WTC11 (cell line): Measurements from ENCODE around the gene FHIT. TPM values are rescaled to one million over a fixed set of nuclear protein-coding genes. Genes with fewer than 3 reads are reported as not detected.
A peak's percentile ranks its signal among the peaks of the same experiment; 100 is the strongest.

Experiments used
- ATAC-seq: fragments of 200-7000 bp; cut with Tn5 transposase; 2 replicates; pipeline ENCODE4 v1.10.0; 2021; ENCODE audit warnings: mild to moderate bottlenecking, moderate library complexity
- CTCF ChIA-PET: fragments of 300-600 bp; sonication (Branson Sonifier 250); formaldehyde crosslinking; loops from one replicate; lab custom pipeline; 2021; ENCODE audit warnings: antibody characterized with exemption; lab: Charles Lee
- POLR2A ChIA-PET: fragments of 350-600 bp; sonication (Branson Sonifier 250); formaldehyde crosslinking; loops from one replicate; lab custom pipeline; 2021; ENCODE audit warnings: antibody characterized with exemption; lab: Charles Lee
- DNase-seq: peaks from one replicate; pipeline ENCODE4 v3.0.0; 2021; ENCODE audit warnings: low spot score
- H3K27ac Mint-ChIP-seq: 2 replicates; pipeline ENCODE4 v1.8.0; 2021; ENCODE audit warnings: mixed read lengths
- H3K27me3 Mint-ChIP-seq: 2 replicates; pipeline ENCODE4 v1.8.0; 2021; ENCODE audit warnings: low read depth, mild to moderate bottlenecking, moderate library complexity, mixed read lengths
- H3K36me3 Mint-ChIP-seq: 2 replicates; pipeline ENCODE4 v1.8.0; 2021; ENCODE audit warnings: mixed read lengths
- H3K4me1 Mint-ChIP-seq: 2 replicates; pipeline ENCODE4 v1.8.0; 2022; ENCODE audit warnings: mixed read lengths
- H3K4me3 Mint-ChIP-seq: 2 replicates; pipeline ENCODE4 v1.8.0; 2021; ENCODE audit warnings: mild to moderate bottlenecking, moderate library complexity, mixed read lengths
- H3K9me3 Mint-ChIP-seq: 2 replicates; pipeline ENCODE4 v1.8.0; 2021; ENCODE audit warnings: mixed read lengths
- ELF4 ChIP-seq: sonication (generic); formaldehyde crosslinking; IDR thresholded peaks from 2 replicates; pipeline ENCODE4 v1.8.1; 2022; ENCODE audit warnings: low read depth, mild to moderate bottlenecking, moderate library complexity, missing genetic modification reagents
- IRF2 ChIP-seq: sonication (generic); formaldehyde crosslinking; IDR thresholded peaks from 2 replicates; pipeline ENCODE4 v1.8.0; 2022; ENCODE audit warnings: low read depth, missing genetic modification reagents, borderline replicate concordance
- MXD4 ChIP-seq: fragments of 250-450 bp; sonication (Bioruptor Pico); IDR thresholded peaks from 2 replicates; pipeline ENCODE4 v1.8.0; 2021; ENCODE audit warnings: mild to moderate bottlenecking, moderate library complexity, borderline replicate concordance
- PRRX2 ChIP-seq: fragments of 250-450 bp; sonication (Bioruptor Pico); IDR thresholded peaks from 2 replicates; pipeline ENCODE4 v1.8.0; 2021; ENCODE audit warnings: mild to moderate bottlenecking
- TEAD1 ChIP-seq: sonication (generic); formaldehyde crosslinking; IDR thresholded peaks from 2 replicates; pipeline ENCODE4 v1.8.0; 2022; ENCODE audit warnings: mild to moderate bottlenecking, missing genetic modification reagents
- ZNF121 ChIP-seq: sonication (generic); formaldehyde crosslinking; IDR thresholded peaks from 2 replicates; pipeline ENCODE4 v1.8.0; 2023; ENCODE audit warnings: missing genetic modification reagents
- ZNF423 ChIP-seq: fragments of 250-450 bp; sonication (Bioruptor Pico); IDR thresholded peaks from 2 replicates; pipeline ENCODE4 v2.1.2; 2022; ENCODE audit warnings: mild to moderate bottlenecking, moderate library complexity
- total RNA-seq: library from RNA; stranded (reverse); gene quantifications from 3 replicates; pipeline ENCODE4 v1.2.3, GENCODE V29; 2021
- TF ChIP-seq, protein P1 (sequence below): sonication (generic); formaldehyde crosslinking; IDR thresholded peaks from 2 replicates; pipeline ENCODE4 v1.8.0; 2023; ENCODE audit warnings: missing genetic modification reagents, mild to moderate bottlenecking, borderline replicate concordance
- TF ChIP-seq, protein P2 (sequence below): fragments of 250-450 bp; sonication (Bioruptor Pico); conservative IDR thresholded peaks from 2 replicates; pipeline ENCODE4 v1.9.0; 2021; ENCODE audit warnings: mild to moderate bottlenecking
- TF ChIP-seq, protein P3 (sequence below): sonication (generic); formaldehyde crosslinking; IDR thresholded peaks from 2 replicates; pipeline ENCODE4 v1.8.1; 2022; ENCODE audit warnings: low read depth, mild to moderate bottlenecking, moderate library complexity, missing genetic modification reagents, borderline replicate concordance
- TF ChIP-seq, protein P4 (sequence below): fragments of 250-450 bp; sonication (Bioruptor Pico); IDR thresholded peaks from 2 replicates; pipeline ENCODE4 v2.1.2; 2022; ENCODE audit warnings: mild to moderate bottlenecking, moderate library complexity
- TF ChIP-seq, protein P5 (sequence below): sonication (generic); formaldehyde crosslinking; IDR thresholded peaks from 2 replicates; pipeline ENCODE4 v1.8.0; 2023; ENCODE audit warnings: mild to moderate bottlenecking, missing genetic modification reagents

Gene FHIT
- total RNA-seq, 1 experiment from 2014 or later, result 2.6 TPM

DNA sequence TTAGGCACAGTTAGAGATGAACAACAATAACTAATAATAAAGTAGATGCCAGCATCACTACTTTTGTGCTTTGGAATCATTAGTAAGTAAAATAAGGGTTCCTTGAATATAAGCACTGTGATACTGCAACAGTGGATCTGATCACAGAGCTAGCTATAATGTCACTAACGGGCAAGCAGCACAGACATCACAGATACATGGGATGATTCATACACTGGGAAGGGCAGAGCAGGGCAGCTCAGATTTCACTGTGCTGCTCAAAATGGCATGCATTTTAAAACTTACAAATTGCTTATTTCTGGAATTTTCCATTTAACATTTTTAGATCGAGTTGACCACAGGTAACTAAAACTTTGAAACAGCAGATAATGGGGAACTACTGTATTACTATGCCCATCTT lies 476.6 kb downstream of the FHIT start (continued):
- TF ChIP-seq, protein P1, sequence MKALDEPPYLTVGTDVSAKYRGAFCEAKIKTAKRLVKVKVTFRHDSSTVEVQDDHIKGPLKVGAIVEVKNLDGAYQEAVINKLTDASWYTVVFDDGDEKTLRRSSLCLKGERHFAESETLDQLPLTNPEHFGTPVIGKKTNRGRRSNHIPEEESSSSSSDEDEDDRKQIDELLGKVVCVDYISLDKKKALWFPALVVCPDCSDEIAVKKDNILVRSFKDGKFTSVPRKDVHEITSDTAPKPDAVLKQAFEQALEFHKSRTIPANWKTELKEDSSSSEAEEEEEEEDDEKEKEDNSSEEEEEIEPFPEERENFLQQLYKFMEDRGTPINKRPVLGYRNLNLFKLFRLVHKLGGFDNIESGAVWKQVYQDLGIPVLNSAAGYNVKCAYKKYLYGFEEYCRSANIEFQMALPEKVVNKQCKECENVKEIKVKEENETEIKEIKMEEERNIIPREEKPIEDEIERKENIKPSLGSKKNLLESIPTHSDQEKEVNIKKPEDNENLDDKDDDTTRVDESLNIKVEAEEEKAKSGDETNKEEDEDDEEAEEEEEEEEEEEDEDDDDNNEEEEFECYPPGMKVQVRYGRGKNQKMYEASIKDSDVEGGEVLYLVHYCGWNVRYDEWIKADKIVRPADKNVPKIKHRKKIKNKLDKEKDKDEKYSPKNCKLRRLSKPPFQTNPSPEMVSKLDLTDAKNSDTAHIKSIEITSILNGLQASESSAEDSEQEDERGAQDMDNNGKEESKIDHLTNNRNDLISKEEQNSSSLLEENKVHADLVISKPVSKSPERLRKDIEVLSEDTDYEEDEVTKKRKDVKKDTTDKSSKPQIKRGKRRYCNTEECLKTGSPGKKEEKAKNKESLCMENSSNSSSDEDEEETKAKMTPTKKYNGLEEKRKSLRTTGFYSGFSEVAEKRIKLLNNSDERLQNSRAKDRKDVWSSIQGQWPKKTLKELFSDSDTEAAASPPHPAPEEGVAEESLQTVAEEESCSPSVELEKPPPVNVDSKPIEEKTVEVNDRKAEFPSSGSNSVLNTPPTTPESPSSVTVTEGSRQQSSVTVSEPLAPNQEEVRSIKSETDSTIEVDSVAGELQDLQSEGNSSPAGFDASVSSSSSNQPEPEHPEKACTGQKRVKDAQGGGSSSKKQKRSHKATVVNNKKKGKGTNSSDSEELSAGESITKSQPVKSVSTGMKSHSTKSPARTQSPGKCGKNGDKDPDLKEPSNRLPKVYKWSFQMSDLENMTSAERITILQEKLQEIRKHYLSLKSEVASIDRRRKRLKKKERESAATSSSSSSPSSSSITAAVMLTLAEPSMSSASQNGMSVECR (CRISPR knock-in tag), result no peak
- TF ChIP-seq ELF4 (CRISPR knock-in tag), result no peak
- no peak for TF ChIP-seq ZNF121
- no peak for TF ChIP-seq PRRX2 (CRISPR knock-in tag)
- TF ChIP-seq, protein P2, sequence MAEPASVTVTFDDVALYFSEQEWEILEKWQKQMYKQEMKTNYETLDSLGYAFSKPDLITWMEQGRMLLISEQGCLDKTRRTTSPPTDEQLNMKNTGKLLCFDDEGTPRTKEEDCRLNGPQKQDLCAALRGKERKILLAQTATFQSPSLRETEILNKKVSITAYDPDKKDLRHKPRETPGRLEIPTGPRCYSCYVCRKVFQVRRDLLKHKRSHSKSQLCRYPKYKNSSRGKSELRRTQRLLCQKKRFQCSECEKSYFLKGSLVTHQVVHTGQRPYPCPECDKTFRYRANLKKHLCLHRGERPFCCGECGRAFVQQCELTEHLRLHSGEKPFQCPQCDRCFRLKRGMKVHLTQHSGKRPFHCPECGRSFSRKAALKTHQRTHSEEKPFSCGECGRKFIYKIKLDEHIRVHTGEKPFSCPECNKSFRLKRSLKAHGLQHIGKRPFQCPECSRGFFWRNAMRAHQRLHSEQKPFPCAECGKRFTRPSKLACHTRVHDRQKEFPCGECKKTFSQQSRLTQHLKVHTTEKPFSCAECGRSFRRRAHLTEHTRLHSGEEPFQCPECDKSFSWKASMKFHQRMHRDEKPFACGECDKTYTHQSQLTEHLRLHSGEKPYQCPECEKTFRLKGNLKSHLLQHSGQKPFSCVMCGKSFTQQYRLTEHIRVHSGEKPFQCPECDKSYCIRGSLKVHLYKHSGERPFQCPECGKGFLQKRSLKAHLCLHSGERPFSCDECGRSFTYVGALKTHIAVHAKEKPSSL (CRISPR knock-in tag), result no peak
- TF ChIP-seq, all 79 proteins: peak for 0

DNA sequence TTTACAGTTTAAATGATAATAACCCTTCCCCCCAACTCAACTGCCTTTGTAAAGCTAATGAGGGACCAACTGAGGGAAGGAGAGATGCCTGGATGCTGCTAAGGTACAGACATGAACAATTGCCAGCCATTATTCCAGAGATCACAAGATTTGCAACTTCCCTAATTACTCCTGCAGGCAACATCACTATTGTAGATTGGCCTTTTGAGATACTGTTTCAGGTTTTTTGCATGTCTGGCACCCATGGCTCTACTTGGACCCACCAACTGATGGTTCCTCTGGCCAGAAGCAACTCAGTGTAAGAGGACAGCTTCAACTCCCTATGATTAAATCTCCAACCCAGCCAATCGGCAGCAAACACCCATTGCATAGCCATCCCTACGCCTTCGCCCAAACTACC lies 478.7 kb downstream of the FHIT start:
- POLR2A ChIA-PET, result interaction anchor here (0.6 kb wide), 2 partner anchors 29 to 72 kb away, joined by 3 to 5 read pairs; no protein-coding TSS in a partner anchor
- CTCF ChIA-PET, result interaction anchor here (0.5 to 2.3 kb wide), 3 partner anchors 18 to 522 kb away, joined by 3 to 7 read pairs (median 5); no protein-coding TSS in a partner anchor
- Mint-ChIP-seq H3K27me3 (peaks cover 3% of the 10 kb centered on the region; the same call in 1 of the 2 replicates), H3K36me3 (peaks cover 43% of the 10 kb centered on the region), H3K9me3 (peaks cover 43% of the 10 kb centered on the region)
- TF ChIP-seq IRF2 (CRISPR knock-in tag) (no peak), TEAD1 (CRISPR knock-in tag) (peak; percentile 19; the same call in 1 of the 2 replicates), MXD4 (CRISPR knock-in tag) (0 out of 2 replicates have a peak, but pooled peaks have one; percentile 3), ZNF423 (CRISPR knock-in tag) (0 out of 2 replicates have a peak, but pooled peaks have one; percentile 29)
- TF ChIP-seq, protein P3, sequence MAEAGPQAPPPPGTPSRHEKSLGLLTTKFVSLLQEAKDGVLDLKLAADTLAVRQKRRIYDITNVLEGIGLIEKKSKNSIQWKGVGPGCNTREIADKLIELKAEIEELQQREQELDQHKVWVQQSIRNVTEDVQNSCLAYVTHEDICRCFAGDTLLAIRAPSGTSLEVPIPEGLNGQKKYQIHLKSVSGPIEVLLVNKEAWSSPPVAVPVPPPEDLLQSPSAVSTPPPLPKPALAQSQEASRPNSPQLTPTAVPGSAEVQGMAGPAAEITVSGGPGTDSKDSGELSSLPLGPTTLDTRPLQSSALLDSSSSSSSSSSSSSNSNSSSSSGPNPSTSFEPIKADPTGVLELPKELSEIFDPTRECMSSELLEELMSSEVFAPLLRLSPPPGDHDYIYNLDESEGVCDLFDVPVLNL, result no peak
- TF ChIP-seq, protein P4, sequence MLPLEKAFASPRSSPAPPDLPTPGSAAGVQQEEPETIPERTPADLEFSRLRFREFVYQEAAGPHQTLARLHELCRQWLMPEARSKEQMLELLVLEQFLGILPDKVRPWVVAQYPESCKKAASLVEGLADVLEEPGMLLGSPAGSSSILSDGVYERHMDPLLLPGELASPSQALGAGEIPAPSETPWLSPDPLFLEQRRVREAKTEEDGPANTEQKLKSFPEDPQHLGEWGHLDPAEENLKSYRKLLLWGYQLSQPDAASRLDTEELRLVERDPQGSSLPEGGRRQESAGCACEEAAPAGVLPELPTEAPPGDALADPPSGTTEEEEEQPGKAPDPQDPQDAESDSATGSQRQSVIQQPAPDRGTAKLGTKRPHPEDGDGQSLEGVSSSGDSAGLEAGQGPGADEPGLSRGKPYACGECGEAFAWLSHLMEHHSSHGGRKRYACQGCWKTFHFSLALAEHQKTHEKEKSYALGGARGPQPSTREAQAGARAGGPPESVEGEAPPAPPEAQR (CRISPR knock-in tag), result peak; percentile 77; the same call in 1 of the 2 replicates
- TF ChIP-seq, protein P5, sequence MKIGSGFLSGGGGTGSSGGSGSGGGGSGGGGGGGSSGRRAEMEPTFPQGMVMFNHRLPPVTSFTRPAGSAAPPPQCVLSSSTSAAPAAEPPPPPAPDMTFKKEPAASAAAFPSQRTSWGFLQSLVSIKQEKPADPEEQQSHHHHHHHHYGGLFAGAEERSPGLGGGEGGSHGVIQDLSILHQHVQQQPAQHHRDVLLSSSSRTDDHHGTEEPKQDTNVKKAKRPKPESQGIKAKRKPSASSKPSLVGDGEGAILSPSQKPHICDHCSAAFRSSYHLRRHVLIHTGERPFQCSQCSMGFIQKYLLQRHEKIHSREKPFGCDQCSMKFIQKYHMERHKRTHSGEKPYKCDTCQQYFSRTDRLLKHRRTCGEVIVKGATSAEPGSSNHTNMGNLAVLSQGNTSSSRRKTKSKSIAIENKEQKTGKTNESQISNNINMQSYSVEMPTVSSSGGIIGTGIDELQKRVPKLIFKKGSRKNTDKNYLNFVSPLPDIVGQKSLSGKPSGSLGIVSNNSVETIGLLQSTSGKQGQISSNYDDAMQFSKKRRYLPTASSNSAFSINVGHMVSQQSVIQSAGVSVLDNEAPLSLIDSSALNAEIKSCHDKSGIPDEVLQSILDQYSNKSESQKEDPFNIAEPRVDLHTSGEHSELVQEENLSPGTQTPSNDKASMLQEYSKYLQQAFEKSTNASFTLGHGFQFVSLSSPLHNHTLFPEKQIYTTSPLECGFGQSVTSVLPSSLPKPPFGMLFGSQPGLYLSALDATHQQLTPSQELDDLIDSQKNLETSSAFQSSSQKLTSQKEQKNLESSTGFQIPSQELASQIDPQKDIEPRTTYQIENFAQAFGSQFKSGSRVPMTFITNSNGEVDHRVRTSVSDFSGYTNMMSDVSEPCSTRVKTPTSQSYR (CRISPR knock-in tag), result peak; percentile 47; the same call in 1 of the 2 replicates
- TF ChIP-seq, all 79 proteins: peak for 5
- H3K27ac Mint-ChIP-seq, result peak overlapping the region; percentile 86
- DNase-seq (no peak), ATAC-seq (peak; percentile 91)
- H3K4me1 Mint-ChIP-seq, result peaks cover 47% of the 10 kb centered on the region
- no peak overlapping the region; the same call in 1 of the 2 replicates for H3K4me3 Mint-ChIP-seq
